WTC11 (cell line): ENCODE measurements around the gene CAPRIN1. TPM values are rescaled to one million over a fixed set of nuclear protein-coding genes. Genes with fewer than 3 reads are reported as not detected.

ENCODE experiments used
- ATAC-seq: fragments of 200-7000 bp; cut with Tn5 transposase; 2 replicates; pipeline ENCODE4 v1.10.0; 2021; ENCODE audit warnings: mild to moderate bottlenecking, moderate library complexity
- CTCF ChIA-PET: fragments of 300-600 bp; sonication (Branson Sonifier 250); formaldehyde crosslinking; loops from one replicate; lab custom pipeline; 2021; ENCODE audit warnings: antibody characterized with exemption; lab: Charles Lee
- POLR2A ChIA-PET: fragments of 350-600 bp; sonication (Branson Sonifier 250); formaldehyde crosslinking; loops from one replicate; lab custom pipeline; 2021; ENCODE audit warnings: antibody characterized with exemption; lab: Charles Lee
- DNase-seq: peaks from one replicate; pipeline ENCODE4 v3.0.0; 2021; ENCODE audit warnings: low spot score
- H3K27ac Mint-ChIP-seq: 2 replicates; pipeline ENCODE4 v1.8.0; 2021; ENCODE audit warnings: mixed read lengths
- H3K27me3 Mint-ChIP-seq: 2 replicates; pipeline ENCODE4 v1.8.0; 2021; ENCODE audit warnings: low read depth, mild to moderate bottlenecking, moderate library complexity, mixed read lengths
- H3K36me3 Mint-ChIP-seq: 2 replicates; pipeline ENCODE4 v1.8.0; 2021; ENCODE audit warnings: mixed read lengths
- H3K4me1 Mint-ChIP-seq: 2 replicates; pipeline ENCODE4 v1.8.0; 2022; ENCODE audit warnings: mixed read lengths
- H3K4me3 Mint-ChIP-seq: 2 replicates; pipeline ENCODE4 v1.8.0; 2021; ENCODE audit warnings: mild to moderate bottlenecking, moderate library complexity, mixed read lengths
- H3K9me3 Mint-ChIP-seq: 2 replicates; pipeline ENCODE4 v1.8.0; 2021; ENCODE audit warnings: mixed read lengths
- AR ChIP-seq: fragments of 250-450 bp; sonication (Bioruptor Pico); IDR thresholded peaks from 2 replicates; pipeline ENCODE4 v1.9.0; 2021; ENCODE audit warnings: mild to moderate bottlenecking
- ATF2 ChIP-seq: sonication (generic); formaldehyde crosslinking; IDR thresholded peaks from 2 replicates; pipeline ENCODE4 v1.8.1; 2022; ENCODE audit warnings: low read depth, missing genetic modification reagents, borderline replicate concordance
- ATF3 ChIP-seq: sonication (generic); formaldehyde crosslinking; conservative IDR thresholded peaks from 2 replicates; pipeline ENCODE4 v1.8.1; 2022; ENCODE audit warnings: mild to moderate bottlenecking, missing genetic modification reagents
- ATF6 ChIP-seq: sonication (generic); formaldehyde crosslinking; IDR thresholded peaks from 2 replicates; pipeline ENCODE4 v1.8.1; 2023; ENCODE audit warnings: mild to moderate bottlenecking, missing genetic modification reagents
- CREB1 ChIP-seq: sonication (generic); formaldehyde crosslinking; IDR thresholded peaks from 2 replicates; pipeline ENCODE4 v1.8.0; 2023; ENCODE audit warnings: mild to moderate bottlenecking, missing genetic modification reagents
- E2F5 ChIP-seq: sonication (generic); formaldehyde crosslinking; IDR thresholded peaks from 2 replicates; pipeline ENCODE4 v1.8.1; 2022; ENCODE audit warnings: mild to moderate bottlenecking, moderate library complexity, missing genetic modification reagents
- EMX1 ChIP-seq: fragments of 250-450 bp; sonication (Bioruptor Pico); IDR thresholded peaks from 2 replicates; pipeline ENCODE4 v1.8.0; 2021; ENCODE audit warnings: mild to moderate bottlenecking
- FOXK1 ChIP-seq: sonication (generic); formaldehyde crosslinking; IDR thresholded peaks from 2 replicates; pipeline ENCODE4 v1.8.0; 2022; ENCODE audit warnings: mild to moderate bottlenecking, moderate library complexity, missing genetic modification reagents
- GABPB1 ChIP-seq: sonication (generic); formaldehyde crosslinking; IDR thresholded peaks from 2 replicates; pipeline ENCODE4 v1.8.1; 2023; ENCODE audit warnings: mild to moderate bottlenecking, missing genetic modification reagents
- HMGA2 ChIP-seq: fragments of 250-450 bp; sonication (Bioruptor Pico); IDR thresholded peaks from 2 replicates; pipeline ENCODE4 v1.4.0; 2021; ENCODE audit warnings: mild to moderate bottlenecking, moderate library complexity
- IRF1 ChIP-seq: sonication (generic); formaldehyde crosslinking; IDR thresholded peaks from 2 replicates; pipeline ENCODE4 v1.8.0; 2023; ENCODE audit warnings: missing genetic modification reagents
- JAZF1 ChIP-seq: fragments of 250-450 bp; sonication (Bioruptor Pico); IDR thresholded peaks from 2 replicates; pipeline ENCODE4 v1.9.0; 2021; ENCODE audit warnings: moderate library complexity, mild to moderate bottlenecking, inconsistent platforms
- KAT7 ChIP-seq: sonication (generic); formaldehyde crosslinking; IDR thresholded peaks from 2 replicates; pipeline ENCODE4 v1.8.1; 2023; ENCODE audit warnings: missing genetic modification reagents, mild to moderate bottlenecking, borderline replicate concordance
- MAX ChIP-seq: sonication (generic); formaldehyde crosslinking; IDR thresholded peaks from 2 replicates; pipeline ENCODE4 v1.8.0; 2022; ENCODE audit warnings: mild to moderate bottlenecking, missing genetic modification reagents
- NFE2L1 ChIP-seq: sonication (generic); formaldehyde crosslinking; IDR thresholded peaks from 2 replicates; pipeline ENCODE4 v1.8.1; 2023; ENCODE audit warnings: missing genetic modification reagents
- NFYB ChIP-seq: sonication (generic); formaldehyde crosslinking; conservative IDR thresholded peaks from 2 replicates; pipeline ENCODE4 v1.8.0; 2022; ENCODE audit warnings: low read depth, missing genetic modification reagents
- ZMAT4 ChIP-seq: fragments of 250-450 bp; sonication (Bioruptor Pico); IDR thresholded peaks from 2 replicates; pipeline ENCODE4 v1.9.0; 2021; ENCODE audit warnings: mild to moderate bottlenecking
- ZNF138 ChIP-seq: sonication (generic); formaldehyde crosslinking; conservative IDR thresholded peaks from 2 replicates; pipeline ENCODE4 v1.8.1; 2022; ENCODE audit warnings: mild to moderate bottlenecking, moderate library complexity, missing genetic modification reagents
- ZNF219 ChIP-seq: sonication (generic); formaldehyde crosslinking; IDR thresholded peaks from 2 replicates; pipeline ENCODE4 v1.8.0; 2023; ENCODE audit warnings: missing genetic modification reagents, mild to moderate bottlenecking, borderline replicate concordance
- ZNF263 ChIP-seq: sonication (generic); formaldehyde crosslinking; IDR thresholded peaks from 2 replicates; pipeline ENCODE4 v1.8.1; 2022; ENCODE audit warnings: low read depth, mild to moderate bottlenecking, moderate library complexity, missing genetic modification reagents
- ZNF281 ChIP-seq: sonication (generic); formaldehyde crosslinking; IDR thresholded peaks from 2 replicates; pipeline ENCODE4 v1.8.0; 2023; ENCODE audit warnings: mild to moderate bottlenecking, missing genetic modification reagents
- ZNF416 ChIP-seq: fragments of 250-450 bp; sonication (Bioruptor Pico); IDR thresholded peaks from 2 replicates; pipeline ENCODE4 v1.9.0; 2021; ENCODE audit warnings: mild to moderate bottlenecking, inconsistent platforms
- total RNA-seq: library from RNA; stranded (reverse); gene quantifications from 3 replicates; pipeline ENCODE4 v1.2.3, GENCODE V29; 2021

CAPRIN1 gene
- total RNA-seq, 1 experiment from 2014 or later: 288 TPM

GRCh38 chr11:34028425-34028824 is 23.1 kb upstream of the CAPRIN1 start:
- Mint-ChIP-seq H3K36me3 (no peaks in the 10 kb centered on the region), H3K4me1 (peaks cover 10% of the 10 kb centered on the region), H3K27ac (no peak overlapping the region), H3K4me3 (no peak overlapping the region), H3K9me3 (peaks cover 3% of the 10 kb centered on the region), H3K27me3 (no peaks in the 10 kb centered on the region)
- TF ChIP-seq MAX (CRISPR knock-in tag) (no peak), ATF6 (no peak), IRF1 (CRISPR knock-in tag) (no peak), ZNF281 (CRISPR knock-in tag) (no peak), NFE2L1 (no peak), EMX1 (no peak), ATF3 (CRISPR knock-in tag) (no peak), KAT7 (CRISPR knock-in tag) (no peak), CREB1 (CRISPR knock-in tag) (no peak), ZMAT4 (CRISPR knock-in tag) (no peak), ZNF263 (no peak), ZNF219 (CRISPR knock-in tag) (no peak), JAZF1 (CRISPR knock-in tag) (no peak), GABPB1 (CRISPR knock-in tag) (no peak), ATF2 (CRISPR knock-in tag) (no peak)
- DNase-seq (no peak), ATAC-seq (no peak)
- ChIA-PET POLR2A (no interaction called here), CTCF (interaction anchor here (0.7 to 2.6 kb wide), 4 partner anchors 23 to 330 kb away, joined by 3 to 13 read pairs (median 6); partner anchors contain the start of gene CAPRIN1)

- no peak overlapping the region for H3K4me3 Mint-ChIP-seq
- no peaks in the 10 kb centered on the region for H3K36me3 Mint-ChIP-seq
- H3K9me3 Mint-ChIP-seq: peaks cover 3% of the 10 kb centered on the region
- no peak for ATAC-seq
- ChIA-PET POLR2A (no interaction called here), CTCF (interaction anchor here (2.6 kb wide), 1 partner anchor 41 kb away, joined by 7 read pairs; no protein-coding TSS in a partner anchor)
- H3K27me3 Mint-ChIP-seq: no peaks in the 10 kb centered on the region
- no peak overlapping the region for H3K27ac Mint-ChIP-seq
- DNase-seq: no peak
- peaks cover 10% of the 10 kb centered on the region for H3K4me1 Mint-ChIP-seq
- TF ChIP-seq HMGA2 (no peak), FOXK1 (CRISPR knock-in tag) (no peak), E2F5 (CRISPR knock-in tag) (no peak), MAX (CRISPR knock-in tag) (no peak), ZNF138 (CRISPR knock-in tag) (no peak), AR (CRISPR knock-in tag) (no peak), NFYB (CRISPR knock-in tag) (no peak), ZNF416 (no peak)
Measured at GRCh38 chr11:34029176-34029575, 22.4 kb upstream of the CAPRIN1 start.
